Sigmoid colon (tissue), 4 donors: ENCODE measurements around the gene IL15RA.

ENCODE experiments used
- POLR2A ChIP-seq, 2 donors: fragments of 450-650 bp; IDR thresholded peaks; one replicate each; pipeline ENCODE4 v1.6.1; 2016; ENCODE audit warnings: antibody characterized with exemption in 2 of 2, mild to moderate bottlenecking in 2 of 2, moderate library complexity in 2 of 2
- POLR2AphosphoS5 ChIP-seq, 4 donors: sonication (generic); formaldehyde crosslinking; IDR thresholded peaks; one replicate each; pipeline ENCODE4 v1.6.1; 2017; ENCODE audit warnings: antibody characterized with exemption in 4 of 4

DNA sequence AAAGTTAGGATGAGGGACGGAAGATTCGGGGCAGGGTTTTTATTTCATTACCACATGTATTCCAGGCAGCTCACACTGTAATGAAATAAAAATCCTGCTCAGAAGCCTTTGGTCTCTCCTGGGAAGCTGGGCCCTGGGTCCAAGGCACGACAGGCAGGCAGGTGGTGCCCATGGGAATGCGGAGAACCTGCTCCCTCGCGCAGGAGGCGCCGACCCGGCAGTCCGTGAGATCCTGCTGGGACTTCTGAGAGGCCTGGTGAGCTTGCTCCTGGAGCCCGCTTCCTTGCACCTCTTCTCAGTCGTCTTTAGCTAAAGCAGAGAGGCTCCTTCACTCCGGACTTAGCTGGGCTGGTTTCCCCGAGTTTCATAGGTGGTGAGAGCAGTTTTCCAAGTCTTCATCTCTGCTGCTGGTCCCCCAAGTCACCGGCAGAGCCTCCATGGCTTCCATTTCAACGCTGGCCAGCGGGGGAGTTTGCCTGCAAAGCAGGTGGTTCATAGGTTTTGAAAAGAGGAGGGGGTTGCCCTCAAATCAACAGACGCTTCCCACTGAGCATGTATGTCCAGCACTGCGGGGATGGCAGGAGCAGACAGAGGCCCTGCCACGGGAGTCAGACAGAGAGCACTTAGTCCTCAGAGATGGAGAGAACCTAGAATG, 24.5 kb downstream of the IL15RA start:
- no peak for TF ChIP-seq POLR2A (IDR thresholded peaks at IDR 0.05)
- TF ChIP-seq POLR2AphosphoS5 (IDR thresholded peaks at IDR 0.05) = no peak
